H1 (cell line): ENCODE results near the gene BCAP31. TPM values are rescaled to one million over a fixed set of nuclear protein-coding genes. Genes with fewer than 3 reads are reported as not detected.

Experiments
- BCL11A ChIP-seq, 2 experiments: IDR thresholded peaks; one replicate each; pipeline ENCODE4 v1.6.1; 2011; ENCODE audit warnings: low read depth in 2 of 2, low read length in 2 of 2, mild to moderate bottlenecking in 2 of 2
- RNF2 ChIP-seq: fragments of 200-900, 300-1000 bp; sonication (generic); IDR thresholded peaks from 2 replicates; pipeline ENCODE4 v1.7.1; 2016; ENCODE audit warnings: borderline replicate concordance, low read depth, mild to moderate bottlenecking, antibody characterized with exemption, low read length; ENCODE audit not compliant: poor library complexity, severe bottlenecking; ENCODE audit errors: missing control alignments
- SRF ChIP-seq: IDR thresholded peaks from 2 replicates; pipeline ENCODE4 v1.6.1; 2011; ENCODE audit warnings: mild to moderate bottlenecking, low read depth, low read length, moderate library complexity
- TCF12 ChIP-seq: IDR thresholded peaks from 2 replicates; pipeline ENCODE4 v1.6.1; 2011; ENCODE audit warnings: low read depth, mild to moderate bottlenecking, low read length
- polyA plus RNA-seq, 7 experiments: library from polyadenylated mRNA; depleted of rRNA in 3 of 7; stranded (reverse) in 5 of 7; unstranded in 2 of 7; fragments of >200 nt in 5 of 7; fragments of 200-250 nt in 2 of 7; gene quantifications; 1 replicate in 5 of 7; 2 replicates in 1 of 7; 4 replicates in 1 of 7; pipeline versions ENCODE4 v1.2.1 to v1.2.3, GENCODE V29; 2011 to 2013; ENCODE audit warnings: missing spikeins in 2 of 7, mixed read lengths in 2 of 7
- total RNA-seq: library from RNA; stranded (reverse); fragmentation: NEBNext Ultra II Directional; extraction: Animal tissue kit (Norgen Biotek cat#: 25700); gene quantifications from 2 replicates; pipeline ENCODE4 v1.2.1, GENCODE V29; 2021

The BCAP31 gene
- total and polyA plus RNA-seq, 2 of the 8 experiments (the other 6 are each of a cell fraction or from before 2014, with no cell fraction given) = 136 to 159 TPM

DNA sequence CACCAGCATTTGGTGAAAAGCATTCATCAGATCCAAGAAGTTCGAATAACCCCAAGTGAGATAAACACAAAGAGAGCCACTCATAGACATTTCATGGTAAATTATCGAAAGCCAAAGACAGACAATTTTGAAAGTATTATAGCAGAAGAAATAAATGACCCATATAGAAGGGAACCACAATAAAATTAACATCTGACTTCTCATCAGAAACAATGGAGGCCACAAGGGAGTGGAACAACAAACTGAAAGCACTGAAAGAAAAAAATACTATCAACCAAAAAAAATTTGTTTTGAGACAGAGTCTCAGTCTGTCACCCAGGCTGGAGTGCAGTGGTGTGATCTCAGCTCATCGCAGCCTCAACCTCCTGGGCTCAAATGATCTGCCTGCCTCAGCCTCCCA is 64.9 kb downstream of the BCAP31 start (continued):
- TF ChIP-seq BCL11A (IDR thresholded peaks at IDR 0.05; ENCODE audit: low read depth in 2 of 2, low read length in 2 of 2) (no peak), TCF12 (no peak), RNF2 (no peak), SRF (no peak)
- TF ChIP-seq, all 59 proteins: peak for 0
